Measurements from ENCODE around the gene MDN1. TPM values are rescaled to one million over a fixed set of nuclear protein-coding genes. Genes with fewer than 3 reads are reported as not detected.

Gene MDN1
- total RNA-seq, 2 experiments from 2014 or later = 38.2 to 39.4 TPM

GRCh38 chr6:89616531-89616930 lies 203.1 kb downstream of the MDN1 start:
- no peak overlapping the region for H3K4me3 Mint-ChIP-seq
- no peak overlapping the region for H3K27ac Mint-ChIP-seq
- CTCF ChIA-PET = interaction anchor here (1.5 kb wide), 1 partner anchor 184 kb away, joined by 7 read pairs; the partner anchor contains the start of gene ANKRD6
- H3K36me3 Mint-ChIP-seq (ENCODE audit: low read depth) = no peaks in the 10 kb centered on the region
- H3K27me3 Mint-ChIP-seq = no peaks in the 10 kb centered on the region
- no peaks in the 10 kb centered on the region for H3K9me3 Mint-ChIP-seq
- no peak for DNase-seq
- peaks cover 10% of the 10 kb centered on the region for H3K4me1 Mint-ChIP-seq
- POLR2A ChIA-PET = no interaction called here

GRCh38 chr6:89615882-89616281 lies 203.7 kb downstream of the MDN1 start:
- Mint-ChIP-seq H3K9me3 (no peaks in the 10 kb centered on the region), H3K36me3 (ENCODE audit: low read depth) (no peaks in the 10 kb centered on the region), H3K4me3 (no peak overlapping the region), H3K4me1 (peaks cover 15% of the 10 kb centered on the region), H3K27ac (no peak overlapping the region), H3K27me3 (no peaks in the 10 kb centered on the region)
- ChIA-PET POLR2A (no interaction called here), CTCF (interaction anchor here (1.1 to 1.5 kb wide), 2 partner anchors 184 to 244 kb away, joined by 4 to 7 read pairs; partner anchors contain the start of gene ANKRD6)
- no peak for DNase-seq

GRCh38 chr6:89613790-89614189 lies 205.8 kb downstream of the MDN1 start:
- no peaks in the 10 kb centered on the region for H3K36me3 Mint-ChIP-seq (ENCODE audit: low read depth)
- CTCF ChIA-PET = interaction anchor here (1.2 to 1.8 kb wide), 3 partner anchors 181 to 242 kb away, joined by 7 to 10 read pairs (median 8); partner anchors contain the start of gene ANKRD6
- H3K27me3 Mint-ChIP-seq = no peaks in the 10 kb centered on the region
- H3K4me3 Mint-ChIP-seq = no peak overlapping the region
- H3K4me1 Mint-ChIP-seq = peaks cover 18% of the 10 kb centered on the region
- H3K27ac Mint-ChIP-seq = no peak overlapping the region
- no peaks in the 10 kb centered on the region for H3K9me3 Mint-ChIP-seq
- DNase-seq = no peak
- POLR2A ChIA-PET = interaction anchor here (1.4 kb wide), 1 partner anchor 24 kb away, joined by 4 read pairs; no protein-coding TSS in a partner anchor

GRCh38 chr6:89612121-89612520 lies 207.5 kb downstream of the MDN1 start:
- H3K36me3 Mint-ChIP-seq (ENCODE audit: low read depth) = no peaks in the 10 kb centered on the region
- no peaks in the 10 kb centered on the region for H3K9me3 Mint-ChIP-seq
- DNase-seq = no peak
- CTCF ChIA-PET = interaction anchor here (0.8 to 4.4 kb wide), 5 partner anchors 26 to 240 kb away, joined by 3 to 54 read pairs (median 3); partner anchors contain the start of genes ANKRD6 and LYRM2
- no peak overlapping the region for H3K4me3 Mint-ChIP-seq
- peaks cover 18% of the 10 kb centered on the region for H3K4me1 Mint-ChIP-seq
- H3K27me3 Mint-ChIP-seq = no peaks in the 10 kb centered on the region
- POLR2A ChIA-PET = no interaction called here
- H3K27ac Mint-ChIP-seq = no peak overlapping the region

GRCh38 chr6:89611666-89612065 lies 207.9 kb downstream of the MDN1 start:
- CTCF ChIA-PET = interaction anchor here (1.4 to 4.4 kb wide), 2 partner anchors 177 to 180 kb away, joined by 4 to 54 read pairs; partner anchors contain the start of gene ANKRD6
- no peaks in the 10 kb centered on the region for H3K36me3 Mint-ChIP-seq (ENCODE audit: low read depth)
- POLR2A ChIA-PET = no interaction called here
- H3K9me3 Mint-ChIP-seq = no peaks in the 10 kb centered on the region
- peaks cover 18% of the 10 kb centered on the region for H3K4me1 Mint-ChIP-seq
- no peak overlapping the region for H3K27ac Mint-ChIP-seq
- no peak overlapping the region for H3K4me3 Mint-ChIP-seq
- DNase-seq = no peak
- H3K27me3 Mint-ChIP-seq = no peaks in the 10 kb centered on the region

- Mint-ChIP-seq H3K4me1 (peaks cover 18% of the 10 kb centered on the region), H3K27me3 (no peaks in the 10 kb centered on the region), H3K27ac (no peak overlapping the region), H3K4me3 (no peak overlapping the region), H3K9me3 (no peaks in the 10 kb centered on the region), H3K36me3 (ENCODE audit: low read depth) (no peaks in the 10 kb centered on the region)
- CTCF ChIA-PET = interaction anchor here (0.6 to 4.4 kb wide), 14 partner anchors 11 to 626 kb away, joined by 3 to 54 read pairs (median 4); partner anchors contain the start of genes ANKRD6, LYRM2 and RRAGD
- POLR2A ChIA-PET = interaction anchor here (1.5 kb wide), 1 partner anchor 178 kb away, joined by 5 read pairs; no protein-coding TSS in a partner anchor
- DNase-seq = peak; percentile 78
Observed at GRCh38 chr6:89610149-89610642, 209.4 kb downstream of the MDN1 start.

GRCh38 chr6:89605861-89606260 lies 213.7 kb downstream of the MDN1 start:
- Mint-ChIP-seq H3K36me3 (ENCODE audit: low read depth) (no peaks in the 10 kb centered on the region), H3K4me1 (peaks cover 3% of the 10 kb centered on the region), H3K4me3 (no peak overlapping the region), H3K9me3 (no peaks in the 10 kb centered on the region), H3K27me3 (no peaks in the 10 kb centered on the region), H3K27ac (no peak overlapping the region)
- CTCF ChIA-PET = no interaction called here
- POLR2A ChIA-PET = no interaction called here
- no peak for DNase-seq

- Mint-ChIP-seq H3K4me3 (no peak overlapping the region), H3K9me3 (no peaks in the 10 kb centered on the region), H3K27me3 (no peaks in the 10 kb centered on the region), H3K4me1 (no peaks in the 10 kb centered on the region), H3K36me3 (ENCODE audit: low read depth) (no peaks in the 10 kb centered on the region), H3K27ac (no peak overlapping the region)
- POLR2A ChIA-PET = no interaction called here
- CTCF ChIA-PET = interaction anchor here (0.6 to 0.9 kb wide), 3 partner anchors 231 to 598 kb away, joined by 3 read pairs; no protein-coding TSS in a partner anchor
- no peak for DNase-seq
Observed at GRCh38 chr6:89604653-89605052, 214.9 kb downstream of the MDN1 start.

- peaks cover 2% of the 10 kb centered on the region for H3K9me3 Mint-ChIP-seq
- DNase-seq = no peak
- no peaks in the 10 kb centered on the region for H3K27me3 Mint-ChIP-seq
- POLR2A ChIA-PET = no interaction called here
- peaks cover 6% of the 10 kb centered on the region for H3K36me3 Mint-ChIP-seq (ENCODE audit: low read depth)
- CTCF ChIA-PET = no interaction called here
- H3K4me3 Mint-ChIP-seq = no peak overlapping the region
- H3K27ac Mint-ChIP-seq = no peak overlapping the region
- H3K4me1 Mint-ChIP-seq = peaks cover 22% of the 10 kb centered on the region
Observed at GRCh38 chr6:89602166-89602565, 217.4 kb downstream of the MDN1 start.

- Mint-ChIP-seq H3K4me3 (no peak overlapping the region), H3K4me1 (peaks cover 41% of the 10 kb centered on the region)
- CTCF ChIA-PET = interaction anchor here (0.9 to 3.2 kb wide), 6 partner anchors 9 to 228 kb away, joined by 3 to 15 read pairs (median 4); no protein-coding TSS in a partner anchor
Observed at GRCh38 chr6:89599727-89600126, 219.9 kb downstream of the MDN1 start.

GRCh38 chr6:89597988-89598387 lies 221.6 kb downstream of the MDN1 start:
- POLR2A ChIA-PET = no interaction called here
- CTCF ChIA-PET = interaction anchor here (1.0 to 3.2 kb wide), 2 partner anchors 11 to 226 kb away, joined by 3 to 15 read pairs; no protein-coding TSS in a partner anchor
- Mint-ChIP-seq H3K9me3 (peaks cover 4% of the 10 kb centered on the region), H3K36me3 (ENCODE audit: low read depth) (peaks cover 9% of the 10 kb centered on the region), H3K4me1 (peaks cover 41% of the 10 kb centered on the region), H3K27ac (peak overlapping the region; percentile 65), H3K27me3 (no peaks in the 10 kb centered on the region), H3K4me3 (no peak overlapping the region)
- DNase-seq = no peak

More at GRCh38 chr6:89599727-89600126, 219.9 kb downstream of the MDN1 start:
- no peak for DNase-seq
- Mint-ChIP-seq H3K36me3 (ENCODE audit: low read depth) (peaks cover 6% of the 10 kb centered on the region), H3K9me3 (peaks cover 4% of the 10 kb centered on the region), H3K27ac (no peak overlapping the region), H3K27me3 (no peaks in the 10 kb centered on the region)
- POLR2A ChIA-PET = no interaction called here

GRCh38 chr6:89597372-89597771 lies 222.2 kb downstream of the MDN1 start:
- peaks cover 4% of the 10 kb centered on the region for H3K9me3 Mint-ChIP-seq
- peak overlapping the region; percentile 61 for H3K27ac Mint-ChIP-seq
- peaks cover 9% of the 10 kb centered on the region for H3K36me3 Mint-ChIP-seq (ENCODE audit: low read depth)
- CTCF ChIA-PET = interaction anchor here (1.8 kb wide), 1 partner anchor 225 kb away, joined by 7 read pairs; no protein-coding TSS in a partner anchor
- POLR2A ChIA-PET = no interaction called here
- no peaks in the 10 kb centered on the region for H3K27me3 Mint-ChIP-seq
- peaks cover 41% of the 10 kb centered on the region for H3K4me1 Mint-ChIP-seq
- H3K4me3 Mint-ChIP-seq = no peak overlapping the region
- DNase-seq = no peak

GRCh38 chr6:89596484-89596883 lies 223.1 kb downstream of the MDN1 start:
- Mint-ChIP-seq H3K27me3 (no peaks in the 10 kb centered on the region), H3K9me3 (peaks cover 4% of the 10 kb centered on the region), H3K4me3 (no peak overlapping the region), H3K27ac (peak overlapping the region; percentile 85), H3K36me3 (ENCODE audit: low read depth) (peaks cover 9% of the 10 kb centered on the region), H3K4me1 (peaks cover 41% of the 10 kb centered on the region)
- ChIA-PET POLR2A (no interaction called here), CTCF (interaction anchor here (0.7 to 1.8 kb wide), 2 partner anchors 224 to 870 kb away, joined by 3 to 7 read pairs; no protein-coding TSS in a partner anchor)
- no peak for DNase-seq

All from activated CD4-positive, alpha-beta memory T cell treated with anti-CD3 and anti-CD28 coated beads, Interleukin-2, amount 10 ng/mL, durations not matched to agents 7 days and 5 days (primary cell).